HG02885 (cell line): ENCODE results near the gene ATRN.
A peak's percentile ranks its signal among the peaks of the same experiment; 100 is the strongest.
"Not testable (repeated sequence)": the region's sequence is repeated elsewhere in the genome, so short reads cannot be mapped to it uniquely, and the experiment has no call there.

Source experiments
- ATAC-seq: cut with Tn5 transposase; IDR thresholded peaks from one replicate; pipeline ENCODE4 v1.9.1; 2021; ENCODE audit warnings: mild to moderate bottlenecking; ENCODE audit not compliant: unreplicated experiment, poor library complexity

The ATRN gene

DNA sequence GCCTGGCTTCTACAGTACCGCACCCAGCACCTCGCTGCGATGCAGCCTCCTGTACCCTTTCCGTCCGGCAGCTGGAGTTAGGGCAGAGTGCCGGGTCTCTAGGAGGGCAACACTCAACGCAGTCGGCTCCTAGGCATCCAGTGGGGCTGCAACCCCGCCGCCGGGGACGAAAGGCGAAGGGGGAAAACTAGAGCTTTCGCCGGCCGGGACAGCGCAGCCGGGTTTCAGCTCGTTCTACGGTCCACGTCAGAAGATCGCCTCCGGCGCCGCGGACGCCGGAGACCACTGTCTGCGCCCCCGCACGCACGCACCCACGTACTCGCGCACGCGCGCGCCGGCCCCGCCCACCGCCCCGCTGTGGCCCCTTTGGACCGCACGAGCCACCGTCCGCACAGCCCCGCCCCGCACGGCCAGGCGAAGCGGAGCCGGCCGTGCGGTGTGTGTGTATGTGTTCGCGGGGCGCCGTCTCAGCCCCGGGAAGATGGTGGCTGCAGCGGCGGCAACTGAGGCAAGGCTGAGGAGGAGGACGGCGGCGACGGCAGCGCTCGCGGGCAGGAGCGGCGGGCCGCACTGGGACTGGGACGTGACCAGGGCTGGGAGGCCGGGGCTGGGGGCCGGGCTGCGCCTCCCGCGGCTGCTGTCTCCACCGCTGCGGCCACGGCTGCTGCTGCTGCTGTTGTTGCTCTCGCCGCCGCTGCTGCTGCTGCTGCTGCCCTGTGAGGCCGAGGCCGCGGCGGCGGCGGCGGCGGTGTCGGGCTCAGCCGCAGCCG is at the start of gene ATRN:
Gene ATRN (plus strand): TSS at position 392 of the 770 bp plus-strand sequence. CDS start 90 bp downstream, at position 482.
- ATAC-seq = peak; percentile 88

DNA sequence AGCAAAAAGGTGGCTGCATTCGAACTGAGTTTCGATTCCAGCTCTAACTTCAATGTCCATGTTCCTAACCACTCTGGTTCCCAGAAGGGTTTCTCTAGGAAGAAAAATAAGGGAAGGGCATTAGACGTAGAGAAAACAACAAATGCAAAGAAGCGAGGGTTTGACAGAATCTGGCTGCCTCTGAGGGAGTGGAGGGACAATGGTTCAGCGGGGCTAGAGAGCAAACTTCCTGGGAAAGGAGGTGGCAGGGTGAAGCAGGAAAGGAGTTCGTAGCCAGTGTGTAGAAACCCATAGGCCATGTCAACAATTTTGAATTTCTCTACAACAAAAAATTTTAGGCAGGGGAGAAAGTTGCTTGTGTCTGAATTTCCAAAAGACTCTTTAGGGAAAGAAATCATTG is 48.8 kb upstream of the ATRN start:
- no peak for ATAC-seq

DNA sequence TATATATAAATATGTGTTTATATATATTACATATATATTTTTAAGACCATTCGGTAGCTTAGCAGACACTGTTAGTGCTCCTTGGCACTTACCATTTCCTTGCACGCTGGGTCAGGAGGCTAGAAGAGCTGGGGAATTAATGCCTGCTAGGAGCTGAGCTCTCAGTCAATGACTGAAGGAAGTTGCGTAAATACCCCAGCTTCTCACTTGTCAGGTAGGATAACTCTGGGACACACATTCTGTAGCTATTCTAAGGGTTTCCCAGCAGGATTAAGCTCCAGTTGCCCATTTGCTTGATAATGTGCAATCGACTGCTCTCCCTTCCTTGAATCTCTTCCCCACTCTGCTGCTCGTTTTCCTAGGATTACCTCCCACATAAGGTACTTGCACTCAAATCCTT is 47.7 kb upstream of the ATRN start:
- no peak for ATAC-seq

DNA sequence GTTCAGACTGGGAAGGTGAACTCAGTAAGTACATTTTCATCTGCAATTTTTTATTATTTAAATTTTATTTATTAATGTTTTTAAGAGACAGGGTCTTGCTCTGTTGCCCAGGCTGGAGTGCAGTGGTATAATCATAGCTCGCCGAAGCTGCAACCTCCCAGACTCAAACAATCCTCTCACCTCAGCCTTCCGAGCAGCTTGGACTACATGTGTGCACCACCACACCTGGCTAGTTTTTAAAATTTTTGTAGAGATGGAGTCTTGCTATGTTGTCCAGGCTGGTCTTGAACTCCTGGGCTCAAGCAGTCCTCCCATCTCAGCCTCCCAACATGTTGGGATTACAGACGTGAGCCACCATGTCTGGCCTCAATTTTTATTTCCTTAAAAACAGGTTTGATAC is 44.1 kb upstream of the ATRN start:
- ATAC-seq = not testable (repeated sequence)

- peak; percentile 74 for ATAC-seq
These were observed 40.3 kb upstream of the ATRN start for GRCh38 chr20:3430376-3431069.

GRCh38 chr20:3431109-3431508 is 39.7 kb upstream of the ATRN start:
- no peak for ATAC-seq

DNA sequence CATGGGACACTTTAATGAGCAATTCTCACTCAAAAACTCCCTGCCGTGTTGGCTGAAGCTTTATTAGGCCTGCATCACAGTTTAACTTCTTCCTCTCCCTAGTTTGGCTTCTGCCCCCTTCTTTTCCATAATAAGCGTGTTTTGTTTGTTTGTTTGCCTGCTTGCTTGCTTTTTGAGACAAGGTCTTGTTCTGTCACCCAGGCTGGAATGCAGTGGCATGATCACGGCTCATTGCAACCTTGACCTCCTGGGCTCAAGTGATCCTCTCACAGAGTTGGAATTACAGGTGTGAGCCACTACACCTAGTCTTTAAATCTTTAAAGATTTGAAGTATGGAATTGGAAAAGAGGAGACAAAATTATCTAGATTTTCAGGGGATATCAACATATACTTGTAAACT is 38.0 kb upstream of the ATRN start:
- ATAC-seq = no peak

GRCh38 chr20:3433744-3434143 is 37.1 kb upstream of the ATRN start:
- ATAC-seq = no peak

DNA sequence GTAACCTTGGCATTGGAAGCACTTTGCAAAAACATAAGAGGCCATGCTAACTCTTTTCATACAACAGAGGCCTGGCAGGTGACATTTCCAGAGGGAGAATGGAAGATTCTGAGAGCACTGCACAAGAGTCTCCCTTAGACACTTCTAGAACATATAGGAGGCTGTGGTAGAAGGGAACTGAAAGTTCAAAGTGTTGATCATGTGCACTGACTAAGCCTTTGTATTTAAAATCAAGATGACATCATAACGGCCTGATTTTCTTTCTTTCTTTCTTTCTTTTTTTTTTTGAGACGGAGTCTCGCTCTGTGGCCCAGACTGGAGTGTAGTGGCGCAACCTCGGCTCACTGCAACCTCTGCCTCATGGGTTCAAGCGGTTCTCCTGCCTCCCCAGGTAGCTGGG is 36.6 kb upstream of the ATRN start:
- ATAC-seq = no peak

DNA sequence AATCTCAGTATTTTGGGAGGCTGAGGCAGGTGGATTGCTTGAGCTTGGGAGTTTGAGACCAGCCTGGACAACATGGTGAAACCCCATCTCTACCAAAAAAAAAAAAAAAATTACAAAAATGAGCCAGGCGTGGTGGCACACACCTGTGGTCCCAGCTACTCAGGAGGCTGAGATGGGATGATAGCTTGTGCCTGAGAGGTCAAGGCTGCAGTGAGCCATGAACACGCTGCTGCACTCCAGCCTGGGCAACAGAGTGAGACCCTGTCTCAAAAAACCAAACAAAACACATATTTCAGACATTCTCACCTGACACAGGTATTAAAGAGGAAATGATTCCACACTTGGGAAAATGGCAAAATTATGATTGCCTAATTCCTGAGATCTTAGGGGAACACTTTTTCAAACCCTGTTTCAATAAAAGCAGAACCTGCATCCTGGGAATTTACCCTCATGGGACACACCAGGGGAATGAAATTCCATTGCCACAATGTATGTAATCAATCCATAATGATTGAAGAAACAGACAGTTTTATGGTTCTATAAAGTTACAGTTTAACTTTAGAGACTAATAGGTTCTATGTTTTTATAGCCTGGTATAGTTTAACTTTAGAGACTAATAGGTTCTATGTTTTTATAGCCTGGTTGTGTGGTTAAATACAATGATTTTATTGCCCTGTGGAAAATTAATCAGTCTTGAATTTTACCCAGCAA is 33.8 kb upstream of the ATRN start:
- ATAC-seq = no peak

GRCh38 chr20:3446779-3447178 is 24.0 kb upstream of the ATRN start:
- ATAC-seq = no peak

GRCh38 chr20:3447321-3447720 is 23.5 kb upstream of the ATRN start:
- ATAC-seq = no peak

DNA sequence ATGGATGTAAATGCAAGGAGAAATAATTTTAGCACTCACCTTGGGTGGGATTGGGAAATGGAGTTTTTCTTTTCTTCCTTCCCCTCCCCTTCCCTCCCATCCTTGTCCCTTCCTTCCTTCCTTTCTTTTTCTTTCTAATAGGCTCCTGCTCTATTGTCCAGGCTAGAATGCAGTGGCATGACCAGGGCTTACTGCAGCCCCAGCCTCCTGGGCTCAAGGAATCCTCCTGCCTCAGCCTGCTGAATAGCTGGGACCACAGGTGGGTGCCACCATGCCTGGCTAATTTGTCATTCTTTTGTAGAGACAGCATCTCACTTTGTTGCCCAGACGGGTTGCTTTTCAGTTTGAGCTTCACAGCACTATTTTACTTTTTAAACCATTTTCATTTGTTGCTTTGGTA is 21.5 kb upstream of the ATRN start:
- ATAC-seq = no peak

DNA sequence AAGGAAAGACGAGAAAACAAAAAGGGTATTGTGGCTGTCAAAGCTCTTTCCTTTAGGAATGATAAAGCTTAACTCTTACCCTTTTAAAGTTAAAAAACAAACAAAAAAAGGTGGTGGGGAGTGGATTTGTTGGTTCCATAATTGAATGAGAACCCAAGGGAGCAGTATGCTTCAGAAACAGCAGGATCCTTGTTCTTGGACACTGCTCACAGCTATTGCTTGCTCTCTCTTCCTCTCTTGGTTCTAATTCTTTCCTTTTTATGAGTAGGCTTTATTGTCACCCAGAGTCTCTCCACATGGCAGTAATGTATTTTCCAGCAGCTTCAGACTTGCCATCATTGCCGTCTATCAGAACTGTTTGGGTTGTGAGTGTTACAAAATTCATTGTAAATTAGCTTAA is 18.7 kb upstream of the ATRN start:
- no peak for ATAC-seq

- ATAC-seq = no peak
These were observed 18.1 kb upstream of the ATRN start for GRCh38 chr20:3452690-3453089.

GRCh38 chr20:3454831-3455230 is 16.0 kb upstream of the ATRN start:
- no peak for ATAC-seq

DNA sequence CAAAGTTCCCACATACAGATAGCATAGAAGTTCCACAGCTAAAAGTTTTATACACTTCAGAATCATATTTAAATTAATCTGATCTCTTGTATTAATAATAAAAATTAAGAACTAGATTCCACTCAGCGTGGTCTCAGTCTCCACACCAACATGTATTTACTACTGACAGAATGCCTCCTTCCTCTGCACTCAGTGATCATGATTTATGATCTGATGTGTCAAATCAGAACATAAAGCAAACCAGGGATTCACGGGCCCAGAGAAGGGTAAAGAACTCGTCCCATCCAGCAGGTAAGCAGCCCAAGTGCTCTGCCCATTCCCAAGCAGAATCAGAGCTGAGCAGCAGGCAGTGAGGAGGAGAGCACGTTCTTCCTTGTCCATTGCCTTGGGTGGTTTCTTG is 14.2 kb upstream of the ATRN start:
- no peak for ATAC-seq

DNA sequence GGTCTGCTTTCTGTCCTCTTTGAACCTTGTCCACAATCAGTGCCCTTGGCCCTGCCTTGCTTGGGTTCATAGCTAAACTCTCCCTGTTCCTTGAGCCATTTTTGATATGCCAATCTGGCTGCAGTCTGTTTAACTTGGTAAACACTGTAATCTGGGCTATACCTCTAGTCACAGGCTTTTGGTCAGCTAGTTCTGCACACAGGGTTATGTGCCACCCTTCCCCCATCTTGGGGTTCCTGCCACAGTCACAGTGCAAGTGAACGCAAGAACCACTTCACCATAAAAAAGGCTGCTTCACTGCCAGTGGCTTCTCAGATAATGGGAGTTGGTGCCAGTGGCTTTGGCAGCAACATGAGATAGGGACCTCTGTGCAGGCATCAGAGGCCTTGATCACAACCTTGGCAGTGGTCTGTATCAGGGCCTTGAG is 10.9 kb upstream of the ATRN start:
- no peak for ATAC-seq

GRCh38 chr20:3461211-3461771 is 9.5 kb upstream of the ATRN start:
- no peak for ATAC-seq

GRCh38 chr20:3461911-3462677 is 8.7 kb upstream of the ATRN start:
- ATAC-seq = no peak
